Activated CD8-positive, alpha-beta memory T cell treated with anti-CD3 and anti-CD28 coated beads for 1 hour (primary cell): ENCODE data around the gene ADGRF4.

Experiments used
- DNase-seq, 2 donors: peaks; one replicate each; pipeline ENCODE4 v3.0.0-alpha.2; 2020; ENCODE audit warnings: low read depth in 1 of 2; ENCODE audit errors: extremely low read depth in 1 of 2

Gene ADGRF4

DNA sequence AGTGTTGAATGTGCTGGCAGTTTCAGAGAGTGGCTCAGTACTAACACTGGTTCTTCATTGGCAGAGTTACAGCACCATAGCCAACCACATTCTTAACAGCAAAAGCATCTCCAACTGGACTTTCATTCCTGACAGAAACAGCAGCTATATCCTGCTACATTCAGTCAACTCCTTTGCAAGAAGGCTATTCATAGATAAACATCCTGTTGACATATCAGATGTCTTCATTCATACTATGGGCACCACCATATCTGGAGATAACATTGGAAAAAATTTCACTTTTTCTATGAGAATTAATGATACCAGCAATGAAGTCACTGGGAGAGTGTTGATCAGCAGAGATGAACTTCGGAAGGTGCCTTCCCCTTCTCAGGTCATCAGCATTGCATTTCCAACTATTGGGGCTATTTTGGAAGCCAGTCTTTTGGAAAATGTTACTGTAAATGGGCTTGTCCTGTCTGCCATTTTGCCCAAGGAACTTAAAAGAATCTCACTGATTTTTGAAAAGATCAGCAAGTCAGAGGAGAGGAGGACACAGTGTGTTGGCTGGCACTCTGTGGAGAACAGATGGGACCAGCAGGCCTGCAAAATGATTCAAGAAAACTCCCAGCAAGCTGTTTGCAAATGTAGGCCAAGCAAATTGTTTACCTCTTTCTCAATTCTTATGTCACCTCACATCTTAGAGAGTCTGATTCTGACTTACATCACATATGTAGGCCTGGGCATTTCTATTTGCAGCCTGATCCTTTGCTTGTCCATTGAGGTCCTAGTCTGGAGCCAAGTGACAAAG, 17.0 kb upstream of the ADGRF4 start:
- DNase-seq: no peak

DNA sequence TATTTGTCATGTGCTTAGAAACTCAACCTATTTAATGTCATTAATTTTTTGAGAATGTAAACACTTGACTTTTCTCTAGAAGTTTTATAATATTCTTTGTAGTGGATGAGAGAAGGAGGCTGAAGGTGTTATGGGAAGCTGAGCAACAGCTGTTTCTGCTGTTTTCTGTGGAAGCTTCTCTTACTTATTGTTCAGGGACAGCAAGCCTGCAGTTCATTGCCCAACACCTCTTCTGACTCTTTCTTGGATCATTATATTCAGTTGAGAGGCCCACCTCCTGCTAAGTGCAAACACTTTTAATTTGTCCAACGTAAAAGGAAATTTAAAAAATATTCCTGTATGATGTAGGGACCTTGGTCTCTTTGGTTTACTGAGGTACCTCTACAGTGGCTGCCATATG, 12.0 kb upstream of the ADGRF4 start:
- DNase-seq: no peak

DNA sequence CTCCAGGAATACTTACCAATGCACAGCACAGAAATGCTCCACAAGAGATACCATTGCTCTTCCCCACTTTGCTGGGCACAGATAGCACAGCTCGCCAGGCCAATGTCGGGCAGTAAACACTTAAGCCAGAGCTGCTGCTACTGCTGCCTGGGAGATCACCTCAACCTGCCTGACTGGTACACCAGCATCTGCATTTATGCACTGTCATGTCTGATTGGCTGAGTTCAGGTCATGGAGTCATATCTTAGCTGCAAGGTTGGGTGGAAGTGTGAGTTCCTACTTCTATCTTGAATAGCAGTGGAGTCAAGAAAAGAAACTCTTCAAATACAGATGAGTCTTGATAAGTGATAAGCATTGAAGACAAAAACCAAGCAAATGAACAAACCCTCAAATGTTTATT, 10.9 kb upstream of the ADGRF4 start:
- DNase-seq: no peak

DNA sequence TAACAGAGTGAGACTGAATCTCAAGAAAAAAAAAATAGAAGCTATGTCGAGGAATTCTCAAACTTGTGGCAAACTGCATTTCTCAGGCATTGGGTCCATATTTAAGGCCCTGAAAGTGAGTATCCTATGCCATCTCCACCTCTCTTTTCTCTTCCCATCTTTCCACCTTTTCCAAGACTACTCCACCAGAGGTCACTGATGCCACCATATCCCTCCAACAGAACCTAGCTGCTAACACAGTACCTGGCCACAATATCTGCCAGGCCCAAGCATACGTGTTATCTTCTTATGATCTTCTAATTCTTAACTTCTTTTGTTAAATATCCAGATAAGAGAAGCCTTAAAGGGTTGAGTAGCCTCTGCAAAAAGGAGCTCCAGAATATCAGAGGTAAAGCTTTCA, 8.2 kb upstream of the ADGRF4 start:
- DNase-seq: no peak

DNA sequence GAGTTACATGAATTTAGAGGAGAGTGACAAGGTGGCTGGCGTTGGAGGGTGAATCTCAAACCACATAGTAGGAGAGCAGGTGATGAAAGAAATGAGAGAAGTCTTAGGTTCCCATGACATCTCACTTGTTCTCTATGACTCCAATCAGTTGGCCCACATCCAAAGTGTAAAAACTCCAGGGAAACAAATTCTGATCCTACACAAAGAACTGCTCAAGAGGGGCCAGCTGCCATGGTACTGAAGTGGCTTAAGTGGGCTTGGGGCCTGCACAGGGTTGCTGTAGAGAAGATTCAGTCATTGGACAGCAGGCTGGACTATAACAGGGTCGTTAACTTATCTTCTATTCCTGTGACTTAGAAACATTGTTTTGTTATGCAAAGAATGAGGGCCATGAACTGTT, 7.6 kb upstream of the ADGRF4 start:
- DNase-seq: no peak

DNA sequence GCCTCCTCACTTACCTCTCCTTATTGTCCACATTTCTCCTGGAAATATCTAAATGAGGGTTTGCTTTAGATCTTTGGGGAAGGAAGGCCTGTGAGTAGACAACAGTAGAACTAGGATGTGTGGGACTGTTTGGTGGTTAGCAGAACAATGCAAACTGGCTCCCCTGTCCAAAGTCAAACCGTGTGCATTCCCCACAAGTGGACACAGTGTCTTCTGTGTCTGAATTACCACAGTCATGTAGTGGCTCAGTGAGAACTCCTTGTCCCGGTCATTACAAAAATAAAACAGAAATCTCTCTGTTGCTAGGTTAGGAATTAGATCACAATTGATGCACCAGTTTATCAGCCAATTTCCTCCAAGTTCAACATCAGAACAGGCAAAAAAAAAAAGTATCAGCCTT, 455 bp upstream of the ADGRF4 start:
- DNase-seq: no peak

DNA sequence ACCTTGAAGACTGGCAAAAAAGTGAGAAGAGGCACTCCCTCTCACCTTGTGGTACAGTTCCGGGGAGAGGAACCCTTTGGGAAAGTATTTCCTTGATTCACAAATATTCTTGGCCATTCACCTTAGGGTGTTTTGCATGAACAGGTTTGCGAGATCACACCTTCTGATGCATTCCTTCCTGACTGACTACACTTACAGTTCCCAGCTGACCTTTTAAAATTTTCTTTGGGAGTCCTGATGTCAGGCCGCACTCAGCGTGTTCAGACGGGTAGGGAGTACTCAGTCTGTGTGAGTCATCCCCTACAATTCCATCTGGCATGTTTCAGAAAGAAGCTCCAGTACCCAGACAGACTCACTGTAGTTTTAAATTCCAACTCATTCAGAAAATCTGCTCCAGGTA, 1.7 kb downstream of the ADGRF4 start:
- no peak for DNase-seq

DNA sequence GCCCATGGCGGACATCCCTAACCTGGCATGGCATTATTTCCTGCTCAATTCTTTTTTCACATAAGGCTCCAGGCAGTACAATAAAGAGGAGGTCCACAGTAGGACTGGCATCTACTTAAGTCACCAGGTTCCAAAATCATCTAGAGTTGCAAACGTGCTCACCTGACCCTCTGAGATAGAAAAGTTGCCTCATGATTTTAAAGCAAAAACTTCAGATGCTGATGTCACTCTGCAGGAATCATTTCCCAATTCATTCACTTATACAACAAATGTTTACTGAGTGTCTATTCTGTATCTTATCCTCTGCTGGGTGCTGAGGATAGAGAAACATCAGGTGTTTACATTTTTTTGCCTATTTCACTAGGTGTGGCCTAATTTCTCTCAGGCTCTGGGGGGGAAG, 2.2 kb downstream of the ADGRF4 start:
- DNase-seq: no peak

DNA sequence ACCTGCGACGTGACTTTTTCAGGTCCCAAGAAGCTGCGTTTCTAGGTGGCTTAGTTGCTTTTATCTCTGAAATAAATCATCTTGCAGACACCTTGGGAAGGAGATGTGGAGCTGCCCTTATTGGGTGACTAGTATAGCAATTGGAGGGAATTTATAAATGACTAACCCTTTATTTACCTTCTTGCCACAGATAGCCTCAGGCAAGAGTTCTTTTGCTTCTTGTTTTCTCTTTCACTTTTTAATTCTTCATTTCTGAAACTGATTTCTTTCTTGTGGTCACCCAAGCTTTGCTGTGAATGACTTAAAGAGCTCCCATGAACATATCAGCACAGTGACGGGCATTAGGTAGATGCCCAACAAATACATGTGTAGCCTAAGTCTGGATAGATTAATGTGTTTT, 3.0 kb downstream of the ADGRF4 start:
- DNase-seq: no peak

DNA sequence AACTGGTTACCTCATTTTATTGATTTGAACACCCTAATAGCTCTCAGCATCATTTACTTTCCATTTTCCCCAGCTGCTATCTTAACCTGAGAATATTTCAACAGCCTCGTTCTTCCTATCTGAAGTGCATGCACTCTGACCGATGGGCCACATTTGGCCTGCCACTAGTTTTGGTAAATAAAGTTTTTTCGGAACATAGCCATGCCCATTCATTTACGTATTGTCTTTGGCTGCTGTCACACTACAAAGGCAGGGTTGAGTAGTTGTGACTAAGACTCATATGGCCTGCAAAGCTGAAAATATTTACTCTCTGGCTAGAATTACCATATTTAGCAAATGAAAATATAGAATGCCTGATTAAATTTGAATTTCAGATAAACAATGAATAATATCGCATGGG, 10.8 kb downstream of the ADGRF4 start:
- no peak for DNase-seq

DNA sequence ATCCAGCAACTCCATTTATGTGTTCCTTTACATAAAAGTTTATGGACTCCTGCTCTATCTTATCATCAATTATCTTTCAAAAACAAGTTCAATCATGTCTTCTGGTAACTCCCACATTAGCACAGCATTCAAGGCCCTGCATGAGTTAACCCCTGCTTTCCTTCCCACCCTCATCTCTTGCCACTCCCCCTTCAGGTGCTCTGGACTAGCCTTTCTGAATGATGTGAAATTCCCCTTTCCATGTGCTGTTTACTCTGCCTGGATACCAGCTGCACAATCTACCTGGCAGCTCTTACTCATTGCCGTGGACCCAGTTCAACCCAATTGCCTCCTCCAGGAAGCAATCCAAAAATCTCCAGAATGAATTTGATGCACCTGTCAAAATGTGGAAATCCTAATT, 11.9 kb downstream of the ADGRF4 start:
- DNase-seq: no peak

DNA sequence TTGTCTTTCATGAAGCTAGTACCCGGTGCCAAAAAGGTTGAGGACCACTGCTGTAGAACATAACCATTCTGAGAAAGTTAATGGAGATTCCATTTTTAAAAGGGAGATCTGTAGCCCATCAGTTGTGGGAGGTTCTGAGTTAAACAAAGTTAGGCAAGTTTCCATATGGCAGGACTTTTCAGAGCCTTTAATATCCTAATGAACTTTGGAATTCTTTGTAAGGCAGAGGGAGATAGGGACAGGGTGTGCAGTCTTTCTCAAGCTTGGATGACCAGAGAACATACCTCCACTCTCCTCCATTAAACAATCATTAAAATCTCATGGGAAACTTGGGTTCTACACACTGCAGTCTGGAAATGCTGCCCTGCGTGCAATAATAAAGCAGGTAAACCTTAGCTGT, 14.8 kb downstream of the ADGRF4 start:
- DNase-seq: no peak

DNA sequence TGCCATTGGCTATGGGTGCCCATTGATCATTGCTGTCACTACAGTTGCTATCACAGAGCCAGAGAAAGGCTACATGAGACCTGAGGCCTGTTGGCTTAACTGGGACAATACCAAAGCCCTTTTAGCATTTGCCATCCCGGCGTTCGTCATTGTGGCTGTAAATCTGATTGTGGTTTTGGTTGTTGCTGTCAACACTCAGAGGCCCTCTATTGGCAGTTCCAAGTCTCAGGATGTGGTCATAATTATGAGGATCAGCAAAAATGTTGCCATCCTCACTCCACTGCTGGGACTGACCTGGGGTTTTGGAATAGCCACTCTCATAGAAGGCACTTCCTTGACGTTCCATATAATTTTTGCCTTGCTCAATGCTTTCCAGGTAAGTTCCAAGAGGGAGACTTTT, 16.4 kb downstream of the ADGRF4 start:
- DNase-seq: no peak

DNA sequence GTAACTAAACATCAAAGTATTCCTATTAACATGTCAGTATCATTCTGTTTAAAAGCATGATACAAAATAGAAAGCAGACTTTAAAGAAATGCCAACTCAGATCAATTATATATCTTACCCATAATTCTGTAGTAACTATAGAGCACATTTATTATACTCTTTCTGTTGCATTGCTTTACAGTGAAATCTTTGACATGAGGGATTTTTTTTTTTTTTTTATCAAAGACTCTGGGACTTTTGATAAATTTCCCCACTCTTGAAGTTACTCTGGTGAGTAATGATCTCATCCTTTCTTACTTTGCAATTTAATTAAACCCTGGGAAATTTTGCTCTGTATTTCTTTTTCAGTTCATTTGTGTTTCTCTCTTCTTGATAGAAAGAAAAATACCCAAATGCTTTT, 17.4 kb downstream of the ADGRF4 start:
- no peak for DNase-seq

DNA sequence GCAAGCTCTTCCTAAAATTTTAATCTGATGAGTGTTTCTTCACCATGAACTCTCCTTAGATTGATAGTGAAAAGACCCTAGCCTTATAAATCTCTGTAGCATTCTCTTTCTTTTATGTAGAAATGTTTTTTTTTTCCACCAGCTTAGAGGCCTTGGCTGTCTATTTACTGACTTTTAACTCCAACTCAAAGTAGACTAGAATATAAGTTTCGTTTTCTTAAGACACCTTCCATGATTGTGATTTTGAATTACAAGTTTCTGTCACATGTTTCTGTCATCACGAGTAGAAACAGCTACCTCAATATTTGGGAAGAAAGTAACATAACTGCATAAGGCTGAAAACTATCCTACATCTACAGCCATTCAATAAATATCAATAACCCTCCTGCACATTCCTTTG, 17.8 kb downstream of the ADGRF4 start:
- DNase-seq: no peak

DNA sequence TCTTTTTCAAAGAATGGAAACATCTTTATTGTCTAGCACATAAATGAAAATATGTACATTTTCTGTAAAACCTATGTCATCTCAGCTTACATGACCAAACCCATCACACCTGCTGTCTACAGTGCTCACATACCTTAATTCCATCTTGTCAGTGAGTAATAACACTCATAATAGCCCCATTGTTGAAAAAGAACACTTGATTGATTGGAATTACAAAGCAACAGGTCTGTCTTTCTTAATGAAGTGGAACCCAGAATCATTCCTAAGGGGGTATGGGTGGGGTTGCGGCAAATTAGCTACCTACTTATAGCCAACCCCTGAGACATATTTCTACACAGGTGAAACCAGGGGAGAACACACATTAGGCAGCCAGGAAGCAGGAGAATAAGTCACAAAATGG, 20.2 kb downstream of the ADGRF4 start:
- DNase-seq: no peak

DNA sequence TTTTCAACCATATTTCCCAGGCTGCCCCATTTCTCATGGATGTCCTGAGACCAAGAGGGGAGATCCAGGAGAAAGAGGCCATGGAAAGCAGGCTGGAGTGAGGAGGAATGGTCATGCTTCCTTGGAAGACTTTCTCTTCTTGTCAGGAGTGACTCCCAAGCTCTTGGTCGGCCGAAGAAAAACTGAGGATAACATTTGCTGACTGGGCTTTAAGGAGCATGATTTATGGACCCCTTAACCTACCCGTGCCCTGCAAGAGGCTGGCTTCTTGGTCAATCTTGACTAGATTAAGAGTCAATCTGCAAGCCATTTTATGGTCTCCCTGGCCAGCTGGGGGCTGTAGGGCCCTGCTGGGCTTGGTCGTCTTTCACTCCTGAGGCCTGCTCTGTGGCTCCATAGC, 22.8 kb downstream of the ADGRF4 start:
- DNase-seq: no peak

DNA sequence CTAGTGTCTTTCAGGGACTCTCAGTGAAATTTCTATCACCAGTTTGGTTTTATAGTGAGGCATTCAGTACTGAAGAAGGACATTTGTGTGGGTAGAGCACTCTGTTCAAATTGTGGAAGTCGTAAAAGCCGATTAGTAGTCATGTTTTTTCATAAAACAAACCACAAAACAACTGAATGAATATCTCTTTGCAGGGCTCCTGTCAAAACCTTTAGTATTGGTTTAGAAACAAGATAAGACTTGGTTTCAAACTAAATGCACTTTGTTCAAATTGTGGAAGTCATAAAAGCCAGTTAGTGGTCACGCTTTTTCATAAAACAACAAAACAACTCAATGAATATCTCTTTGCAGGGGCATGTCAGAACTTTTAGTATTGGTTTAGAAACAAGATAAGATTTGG, 23.8 kb downstream of the ADGRF4 start:
- no peak for DNase-seq

DNA sequence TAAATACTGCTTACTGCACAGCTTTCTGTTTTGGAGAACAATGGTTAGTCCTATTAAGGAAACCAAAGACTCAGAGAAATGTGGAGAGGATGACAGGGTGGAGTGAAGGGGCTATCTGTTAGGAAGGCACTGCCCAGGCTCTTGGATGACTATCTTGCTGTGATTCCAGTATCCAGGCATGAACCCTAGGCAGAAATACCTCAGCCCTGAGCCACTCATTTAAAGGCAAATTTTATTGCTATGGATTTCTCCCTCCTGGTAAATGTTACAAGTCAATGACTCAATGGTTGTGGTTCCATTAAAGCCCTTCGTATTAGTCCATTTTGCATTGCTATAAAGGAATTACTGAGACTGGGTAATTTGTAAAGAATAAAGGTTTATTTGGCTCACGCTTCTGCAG, 25.9 kb downstream of the ADGRF4 start:
- DNase-seq: no peak

DNA sequence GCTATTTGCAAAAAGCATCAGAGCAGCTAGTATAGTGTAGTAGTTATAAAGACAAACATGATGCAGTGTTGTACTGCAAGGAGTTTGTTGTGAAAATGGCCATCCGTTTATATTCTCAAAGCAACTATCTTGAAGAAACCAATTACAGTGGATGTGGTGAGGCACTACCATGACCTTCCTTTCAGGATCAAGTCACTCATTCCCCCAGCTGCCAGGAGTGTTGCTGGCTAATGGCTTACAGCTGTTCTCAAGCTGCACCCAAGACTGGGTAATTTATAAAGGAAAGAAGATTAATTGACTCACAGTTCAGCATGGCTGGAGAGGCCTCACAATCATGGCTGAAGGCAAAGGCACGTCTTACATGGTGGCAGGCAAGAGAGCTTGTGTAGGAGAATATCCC, 29.0 kb downstream of the ADGRF4 start:
- no peak for DNase-seq

DNA sequence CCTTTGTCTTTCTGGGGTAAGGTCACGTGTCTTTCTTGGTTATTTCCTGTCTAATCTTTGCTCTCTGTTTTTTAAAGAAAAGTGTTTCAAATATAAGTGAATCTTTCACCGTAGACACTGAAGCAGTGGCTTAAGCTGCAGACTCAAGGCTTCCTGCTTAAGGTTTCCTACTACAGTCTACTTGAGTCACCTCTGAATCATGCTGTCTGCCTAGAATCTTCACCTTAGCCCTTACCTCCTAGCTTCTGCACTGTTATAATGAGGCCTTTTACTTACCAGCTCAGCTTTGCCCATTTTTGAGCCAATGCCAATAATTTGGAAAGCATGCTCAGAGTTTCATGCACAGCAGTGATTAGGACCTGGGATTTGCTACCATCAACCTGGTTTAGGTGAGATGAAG, 30.6 kb downstream of the ADGRF4 start:
- no peak for DNase-seq

DNA sequence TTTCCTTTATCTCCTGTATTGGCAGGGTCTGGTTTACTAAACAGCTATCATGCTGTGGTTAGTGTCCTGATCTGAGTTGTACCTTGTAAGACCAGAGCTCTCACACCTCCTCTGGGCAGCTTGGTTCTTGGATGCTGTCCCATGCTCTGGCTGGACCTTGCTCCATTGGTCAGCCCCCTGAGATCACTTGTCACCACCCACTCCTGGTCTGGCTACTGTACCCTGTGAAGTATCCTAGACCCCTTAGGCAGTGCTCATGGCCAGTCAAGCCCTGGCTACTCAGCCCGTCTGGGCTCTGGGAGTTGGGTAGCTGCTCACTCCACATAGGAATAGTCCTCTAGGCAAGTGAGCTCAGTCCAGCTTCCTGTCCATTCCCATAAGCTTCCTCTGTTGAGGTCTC, 31.1 kb downstream of the ADGRF4 start:
- no peak for DNase-seq

DNA sequence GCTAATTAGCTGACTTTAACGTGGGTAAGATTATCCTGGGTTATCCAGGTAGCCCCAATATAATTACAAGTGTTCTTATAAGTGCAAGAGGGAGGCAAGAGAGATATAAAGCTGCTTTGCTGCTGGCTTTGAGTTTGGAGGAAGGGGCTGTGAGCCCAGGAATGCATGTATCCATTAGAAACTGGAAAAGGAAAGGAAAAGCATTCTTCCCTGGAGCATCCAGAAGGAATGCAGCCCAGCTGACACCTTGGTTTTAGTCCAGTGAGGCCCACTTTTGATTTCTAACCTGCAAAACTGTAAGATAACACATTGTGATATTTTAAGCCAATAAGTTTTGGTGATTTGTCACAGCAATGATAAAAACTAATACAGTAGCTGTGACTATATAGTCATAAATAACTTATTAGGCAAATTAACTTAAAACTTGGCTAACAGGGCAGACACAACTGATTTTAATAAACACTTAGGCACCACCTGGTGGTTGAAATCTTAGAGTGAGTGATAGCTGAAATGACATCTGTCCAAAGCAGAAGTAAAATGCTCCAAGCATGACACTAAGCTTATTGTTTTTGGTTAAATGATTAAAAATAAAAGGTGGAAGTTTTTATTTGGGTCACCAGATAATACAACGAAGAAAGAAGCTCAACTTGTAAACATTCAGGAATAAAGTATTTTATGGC, 35.6 kb downstream of the ADGRF4 start:
- no peak for DNase-seq
